OCI-LY7 (cell line): ENCODE measurements around the gene ABCC11. TPM values are rescaled to one million over a fixed set of nuclear protein-coding genes. Genes with fewer than 3 reads are reported as not detected.

Experiments
- Bru-seq: library from RNA; stranded (reverse); fragments of 400-500 nt; gene quantifications from one replicate; lab custom pipeline; 2021; lab: Mats Ljungman, UMichigan
- BruChase-seq, 2 experiments: library from RNA; stranded (reverse); fragments of 400-500 nt; gene quantifications; one replicate each; lab custom pipeline; 2021; lab: Mats Ljungman, UMichigan
- BruUV-seq: library from RNA; stranded (reverse); fragments of 400-500 nt; replicated peaks from 2 replicates; lab custom pipeline; 2021; lab: Mats Ljungman, UMichigan
- CTCF ChIA-PET: fragments of 300-600 bp; sonication (Branson Sonifier 250); formaldehyde crosslinking; loops from one replicate; lab custom pipeline; 2022; ENCODE audit warnings: antibody characterized with exemption; ENCODE audit not compliant: unreplicated experiment; lab: Charles Lee
- POLR2A ChIA-PET: fragments of 300-600 bp; sonication (Branson Sonifier 250); formaldehyde crosslinking; loops from one replicate; lab custom pipeline; 2022; ENCODE audit warnings: antibody characterized with exemption; lab: Charles Lee
- DNase-seq: peaks from one replicate; pipeline ENCODE4 v3.0.0-alpha.2; 2015; ENCODE audit warnings: low spot score
- H2AFZ ChIP-seq: fragments of 200-600 bp; sonication (generic), shearing (Covaris generic); 2 replicates; pipeline ENCODE4 v1.6.1; 2014; ENCODE audit warnings: mild to moderate bottlenecking, antibody characterized with exemption, low read length, moderate library complexity
- H3K27ac ChIP-seq: fragments of 200-600 bp; sonication (generic); 2 replicates; pipeline ENCODE4 v1.5.1; 2014; ENCODE audit warnings: mixed run types, low read depth, mild to moderate bottlenecking, moderate library complexity, low read length, inconsistent platforms; ENCODE audit not compliant: poor library complexity, severe bottlenecking
- H3K36me3 ChIP-seq: fragments of 200-600 bp; sonication (generic); 2 replicates; pipeline ENCODE4 v1.6.1; 2014; ENCODE audit warnings: mild to moderate bottlenecking, antibody characterized with exemption, low read length, moderate library complexity, mixed read lengths; ENCODE audit not compliant: insufficient read depth
- H3K4me1 ChIP-seq: fragments of 200-600 bp; sonication (generic); 2 replicates; pipeline ENCODE4 v1.5.1; 2014; ENCODE audit warnings: mild to moderate bottlenecking, low read length; ENCODE audit not compliant: insufficient read depth, poor library complexity, severe bottlenecking
- H3K4me2 ChIP-seq: fragments of 200-600 bp; sonication (generic); 2 replicates; pipeline ENCODE4 v1.6.1; 2014; ENCODE audit warnings: mild to moderate bottlenecking, low read length
- H3K4me3 ChIP-seq: fragments of 200-600 bp; sonication (generic); 2 replicates; pipeline ENCODE4 v1.5.1; 2014; ENCODE audit warnings: mild to moderate bottlenecking, low read depth, low read length; ENCODE audit not compliant: poor library complexity, severe bottlenecking
- H3K79me2 ChIP-seq: fragments of 200-600 bp; sonication (generic); 2 replicates; pipeline ENCODE4 v1.6.1; 2016; ENCODE audit warnings: low read depth, mild to moderate bottlenecking, low read length, moderate library complexity, mixed read lengths; ENCODE audit not compliant: insufficient read depth
- H3K9me2 ChIP-seq: fragments of 200-600 bp; sonication (generic); 2 replicates; pipeline ENCODE4 v1.6.1; 2016; ENCODE audit warnings: mild to moderate bottlenecking, low read length, mixed read lengths; ENCODE audit not compliant: insufficient read depth
- H3K9me3 ChIP-seq: fragments of 200-600 bp; sonication (generic); 2 replicates; pipeline ENCODE4 v1.6.1; 2014; ENCODE audit warnings: mild to moderate bottlenecking, mixed run types, low read length, mixed read lengths
- H4K20me1 ChIP-seq: fragments of 200-600 bp; sonication (generic); 2 replicates; pipeline ENCODE4 v1.6.1; 2014; ENCODE audit warnings: mild to moderate bottlenecking, antibody characterized with exemption, low read length, moderate library complexity, mixed read lengths; ENCODE audit not compliant: insufficient read depth
- EZH2phosphoT487 ChIP-seq: fragments of 200-600 bp; sonication (generic); IDR thresholded peaks from 2 replicates; pipeline ENCODE4 v1.6.1; 2018; ENCODE audit warnings: low read depth, borderline replicate concordance, mild to moderate bottlenecking, mixed run types, antibody characterized with exemption, low read length, moderate library complexity, mixed read lengths
- intact Hi-C: fragments of 100-400 bp; cut with micrococcal nuclease; formaldehyde crosslinking; loops from one replicate; pipeline ENCODE4 v1.10.0; 2022; ENCODE audit not compliant: unreplicated experiment
- long read RNA-seq: library from polyadenylated mRNA; stranded (forward); transcript quantifications from one replicate; pipeline ENCODE4 v2.0.0, GENCODE V29; 2022
- total RNA-seq, 2 experiments: library from RNA; depleted of rRNA in 1 of 2; stranded (reverse); fragments of >200 nt in 1 of 2; shearing (Covaris generic) in 1 of 2; gene quantifications; 2 replicates each; pipeline ENCODE4 v1.2.3, GENCODE V29; 2014 to 2022
- TF ChIP-seq, protein P1 (sequence below): fragments of 200-600 bp; sonication (generic); conservative IDR thresholded peaks from 2 replicates; pipeline ENCODE4 v1.5.1; 2014; ENCODE audit warnings: mild to moderate bottlenecking, antibody characterized with exemption, low read length, moderate library complexity, mixed read lengths

Gene ABCC11
- total RNA-seq (2014; rRNA removed; shearing (Covaris generic)) = not detected in 2 replicates
- 0.10 TPM in 1 of 2 replicates, not detected in the other for total RNA-seq (2022)
- percentile 10 among the genes with signal in this experiment for Bru-seq, nascent RNA
- BruChase-seq, experiment 1, labeled RNA remaining after a 6-hour chase = percentile 6 among the genes with signal in this experiment
- BruChase-seq, experiment 2, labeled RNA remaining after a 2-hour chase = percentile 13 among the genes with signal in this experiment
- long read RNA-seq = 0 reads

DNA sequence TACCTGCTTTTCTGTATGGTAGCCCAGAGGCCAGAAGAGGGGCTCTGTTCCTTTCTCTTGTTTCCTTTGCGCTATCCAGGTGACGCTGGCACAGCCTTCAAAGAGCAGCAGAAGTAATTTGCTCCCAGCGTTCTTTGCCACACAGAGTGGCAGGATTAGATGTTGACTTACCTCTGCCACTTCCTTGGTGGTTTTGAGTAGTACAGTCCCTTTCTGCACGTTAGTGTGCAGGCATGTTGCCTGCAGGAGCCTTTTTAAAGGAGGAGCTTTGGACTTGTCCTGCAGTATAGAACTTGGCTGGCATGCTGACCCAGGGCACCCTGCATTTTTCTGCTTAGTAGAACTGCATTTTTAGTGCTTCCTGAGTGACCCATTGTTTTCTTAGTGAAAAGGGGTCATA is at the start of gene ABCC11:
TSS of gene ABCC11 (minus strand) at position 229 of the 400 bp plus-strand sequence. CDS start 15,618 bp downstream, outside the sequence.
- no peaks in the 10 kb centered on the region for H3K9me2 ChIP-seq
- H3K9me3 ChIP-seq = no peaks in the 10 kb centered on the region
- no peaks in the 10 kb centered on the region for H4K20me1 ChIP-seq
- H2AFZ ChIP-seq = no peak within 1 kb of the TSS
- H3K4me2 ChIP-seq = no peak within 1 kb of the TSS
- CTCF ChIA-PET = interaction anchor here (0.6 kb wide), 1 partner anchor 83 kb away, joined by 3 read pairs; no protein-coding TSS in a partner anchor
- no peak for DNase-seq
- H3K36me3 ChIP-seq = 0 out of 2 replicates have a peak, but pooled peaks cover 3% of the 10 kb centered on the region
- H3K4me1 ChIP-seq = peaks cover 5% of the 10 kb centered on the region
- no peak within 1 kb of the TSS for H3K27ac ChIP-seq
- no peaks in the 10 kb centered on the region for H3K79me2 ChIP-seq
- no TSS peak for BruUV-seq
- POLR2A ChIA-PET = no interaction called here
- TF ChIP-seq, protein P1, sequence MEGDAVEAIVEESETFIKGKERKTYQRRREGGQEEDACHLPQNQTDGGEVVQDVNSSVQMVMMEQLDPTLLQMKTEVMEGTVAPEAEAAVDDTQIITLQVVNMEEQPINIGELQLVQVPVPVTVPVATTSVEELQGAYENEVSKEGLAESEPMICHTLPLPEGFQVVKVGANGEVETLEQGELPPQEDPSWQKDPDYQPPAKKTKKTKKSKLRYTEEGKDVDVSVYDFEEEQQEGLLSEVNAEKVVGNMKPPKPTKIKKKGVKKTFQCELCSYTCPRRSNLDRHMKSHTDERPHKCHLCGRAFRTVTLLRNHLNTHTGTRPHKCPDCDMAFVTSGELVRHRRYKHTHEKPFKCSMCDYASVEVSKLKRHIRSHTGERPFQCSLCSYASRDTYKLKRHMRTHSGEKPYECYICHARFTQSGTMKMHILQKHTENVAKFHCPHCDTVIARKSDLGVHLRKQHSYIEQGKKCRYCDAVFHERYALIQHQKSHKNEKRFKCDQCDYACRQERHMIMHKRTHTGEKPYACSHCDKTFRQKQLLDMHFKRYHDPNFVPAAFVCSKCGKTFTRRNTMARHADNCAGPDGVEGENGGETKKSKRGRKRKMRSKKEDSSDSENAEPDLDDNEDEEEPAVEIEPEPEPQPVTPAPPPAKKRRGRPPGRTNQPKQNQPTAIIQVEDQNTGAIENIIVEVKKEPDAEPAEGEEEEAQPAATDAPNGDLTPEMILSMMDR = no peak
- TF ChIP-seq EZH2phosphoT487 = no peak
- no peak within 1 kb of the TSS for H3K4me3 ChIP-seq
- intact Hi-C loops = no loop called here

DNA sequence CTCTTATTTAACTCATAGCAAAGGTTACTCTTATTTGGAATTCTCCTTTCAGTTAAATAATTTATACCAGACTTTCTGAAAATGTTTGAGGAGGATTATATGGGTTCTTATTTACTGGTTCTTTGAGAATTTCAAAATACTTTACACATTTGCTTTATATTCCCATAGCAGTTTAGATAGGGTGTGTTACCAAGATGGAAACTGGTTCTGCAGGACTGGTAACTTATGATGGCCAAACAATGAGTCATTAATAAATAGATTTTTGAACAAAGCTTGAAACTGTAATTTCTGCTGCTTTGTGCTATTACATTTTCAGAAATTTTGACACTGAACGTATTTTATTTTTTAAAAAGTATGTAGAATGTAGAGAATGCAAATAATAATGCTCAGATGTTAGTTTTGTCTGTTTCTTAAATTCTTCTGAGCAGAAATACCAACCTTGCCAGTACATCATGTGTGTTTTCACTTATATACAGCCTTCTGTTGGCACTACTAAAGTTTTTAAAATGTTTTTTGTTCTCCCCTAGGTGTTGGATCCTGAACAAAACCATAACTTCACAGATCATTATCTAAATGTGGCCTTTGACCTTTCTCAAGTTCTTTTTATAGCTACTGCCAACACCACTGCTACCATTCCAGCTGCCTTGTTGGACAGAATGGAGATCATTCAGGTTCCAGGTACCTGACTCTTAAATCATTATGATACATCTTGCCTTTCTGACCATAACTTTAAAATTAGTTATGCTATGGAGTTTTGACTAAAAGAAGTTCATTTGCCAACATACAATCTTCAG is 48.3 kb upstream of the ABCC11 start:
- no TSS peak for BruUV-seq
- Histone ChIP-seq H3K4me2 (no peak overlapping the region), H3K79me2 (no peaks in the 10 kb centered on the region), H3K9me2 (no peaks in the 10 kb centered on the region), H3K36me3 (0 out of 2 replicates have a peak, but pooled peaks cover 8% of the 10 kb centered on the region), H3K4me1 (no peaks in the 10 kb centered on the region), H4K20me1 (no peaks in the 10 kb centered on the region), H3K4me3 (no peak overlapping the region), H2AFZ (no peak overlapping the region), H3K9me3 (no peaks in the 10 kb centered on the region), H3K27ac (no peak overlapping the region)
- no peak for DNase-seq
- TF ChIP-seq, protein P1 = no peak
- no peak for TF ChIP-seq EZH2phosphoT487
- ChIA-PET CTCF (no interaction called here), POLR2A (interaction anchor here (0.6 kb wide), 1 partner anchor 20 kb away, joined by 3 read pairs; no protein-coding TSS in a partner anchor)
- intact Hi-C loops = no loop called here
